Upper lobe of right lung (tissue), 1 donor: ENCODE results near the gene PIH1D1. TPM values are rescaled to one million over a fixed set of nuclear protein-coding genes. Genes with fewer than 3 reads are reported as not detected.

Experiments used
- ATAC-seq: fragments of 200-7000 bp; cut with Tn5 transposase; one replicate; pipeline ENCODE4 v1.9.1; 2020; ENCODE audit warnings: mild to moderate bottlenecking, moderate library complexity
- DNase-seq: peaks from one replicate; pipeline ENCODE4 v3.0.0-alpha.2; 2020
- H3K27ac ChIP-seq: fragments of 200-600 bp; one replicate; pipeline ENCODE4 v1.8.0; 2022
- H3K27me3 ChIP-seq: fragments of 200-600 bp; one replicate; pipeline ENCODE4 v1.8.0; 2022; ENCODE audit warnings: mild to moderate bottlenecking
- H3K36me3 ChIP-seq: fragments of 200-600 bp; one replicate; pipeline ENCODE4 v1.8.0; 2022
- H3K4me1 ChIP-seq: fragments of 200-600 bp; one replicate; pipeline ENCODE4 v1.8.0; 2022
- H3K4me3 ChIP-seq: fragments of 200-600 bp; one replicate; pipeline ENCODE4 v1.8.0; 2022; ENCODE audit warnings: mild to moderate bottlenecking
- H3K9me3 ChIP-seq: fragments of 200-600 bp; one replicate; pipeline ENCODE4 v1.8.0; 2022
- CTCF ChIP-seq: fragments of 200-600 bp; IDR thresholded peaks from one replicate; pipeline ENCODE4 v1.8.0; 2022; ENCODE audit warnings: antibody characterized with exemption
- intact Hi-C: fragments of 100-400 bp; cut with DNase I; formaldehyde crosslinking; loops from one replicate; pipeline ENCODE4 v1.11.0; 2022
- total RNA-seq: library from RNA; stranded (reverse); fragmentation: NEBNext Ultra II Directional; extraction: Animal tissue kit (Norgen Biotek cat#: 25700); gene quantifications from one replicate; pipeline ENCODE4 v1.2.1, GENCODE V29; 2021
- donor health status: DM: no; HTN: yes; CAD: no; lungs with severe emphysema.

PIH1D1 gene
- total RNA-seq, 1 donor from 2014 or later = 64.2 TPM

DNA sequence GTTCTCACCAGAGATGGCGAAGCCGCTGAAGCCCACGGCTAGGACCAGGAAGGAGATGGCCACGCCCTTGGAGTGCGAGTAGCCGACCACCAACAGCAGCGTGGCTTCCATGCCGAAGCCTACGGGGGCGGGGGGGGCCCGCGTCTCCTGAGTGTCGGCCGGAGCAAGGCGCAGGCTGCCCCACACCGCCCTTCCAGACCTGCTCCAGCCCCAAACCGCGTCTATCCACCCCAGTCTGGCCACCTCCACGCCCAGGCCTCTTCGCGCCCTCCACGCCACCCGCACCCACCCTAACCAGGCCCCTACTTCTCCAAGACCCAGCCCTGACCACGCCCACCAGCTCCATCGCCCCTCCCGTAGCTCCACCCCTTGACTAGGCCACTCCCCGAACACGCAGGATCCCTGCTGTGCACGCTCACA is 20.3 kb downstream of the PIH1D1 start:
- no peaks in the 10 kb centered on the region for H3K9me3 ChIP-seq
- DNase-seq (no peak), ATAC-seq (no peak)
- H3K27me3 ChIP-seq = peaks cover 93% of the 10 kb centered on the region
- no peak for TF ChIP-seq CTCF
- H3K27ac ChIP-seq = no peak overlapping the region
- H3K4me1 ChIP-seq = peaks cover 4% of the 10 kb centered on the region
- H3K4me3 ChIP-seq = no peak overlapping the region
- H3K36me3 ChIP-seq = no peaks in the 10 kb centered on the region
- intact Hi-C loops = no loop called here

GRCh38 chr19:49430678-49431329 is 20.8 kb downstream of the PIH1D1 start:
- no peak for DNase-seq
- Histone ChIP-seq H3K4me1 (peaks cover 4% of the 10 kb centered on the region), H3K9me3 (no peaks in the 10 kb centered on the region), H3K27ac (no peak overlapping the region), H3K27me3 (peaks cover 93% of the 10 kb centered on the region), H3K36me3 (no peaks in the 10 kb centered on the region), H3K4me3 (no peak overlapping the region)
- ATAC-seq = peak; percentile 21
- no peak for TF ChIP-seq CTCF
- intact Hi-C loops = no loop called here

DNA sequence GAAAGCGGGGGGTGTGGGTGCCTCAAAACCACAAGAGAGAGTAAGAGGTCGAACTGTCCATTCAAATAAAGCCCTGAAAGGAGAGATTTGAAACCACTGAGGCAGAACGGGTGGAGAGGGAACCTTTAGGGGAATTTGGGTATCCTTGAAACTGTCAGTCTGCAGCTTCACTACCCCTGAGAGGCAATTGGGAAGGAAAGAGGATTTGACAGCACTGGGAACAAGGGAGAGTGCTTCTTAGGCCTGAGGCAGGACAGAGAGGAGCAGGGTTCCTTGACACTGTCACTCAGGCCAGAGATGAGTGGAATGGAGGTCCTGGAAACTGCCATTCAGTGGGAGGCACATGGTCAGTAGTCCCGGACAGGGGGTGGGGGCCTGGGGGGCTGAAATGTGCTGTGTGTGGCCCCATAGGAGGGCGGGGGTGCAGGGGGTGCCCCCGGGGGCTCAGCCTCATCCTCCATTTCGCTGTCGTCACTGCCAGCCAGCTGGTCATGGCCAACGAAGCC is 21.4 kb downstream of the PIH1D1 start:
- H3K36me3 ChIP-seq = no peaks in the 10 kb centered on the region
- no peak overlapping the region for H3K4me3 ChIP-seq
- peaks cover 4% of the 10 kb centered on the region for H3K4me1 ChIP-seq
- no peak overlapping the region for H3K27ac ChIP-seq
- H3K27me3 ChIP-seq = peaks cover 93% of the 10 kb centered on the region
- intact Hi-C loops = no loop called here
- TF ChIP-seq CTCF = no peak
- no peaks in the 10 kb centered on the region for H3K9me3 ChIP-seq
- DNase-seq (no peak), ATAC-seq (no peak)

- no peak overlapping the region for H3K4me3 ChIP-seq
- H3K36me3 ChIP-seq = no peaks in the 10 kb centered on the region
- H3K27me3 ChIP-seq = peaks cover 95% of the 10 kb centered on the region
- intact Hi-C loops = no loop called here
- H3K27ac ChIP-seq = no peak overlapping the region
- TF ChIP-seq CTCF = no peak
- H3K4me1 ChIP-seq = peaks cover 4% of the 10 kb centered on the region
- DNase-seq (no peak), ATAC-seq (no peak)
- H3K9me3 ChIP-seq = no peaks in the 10 kb centered on the region
Measured at GRCh38 chr19:49428547-49429451, 22.8 kb downstream of the PIH1D1 start.

DNA sequence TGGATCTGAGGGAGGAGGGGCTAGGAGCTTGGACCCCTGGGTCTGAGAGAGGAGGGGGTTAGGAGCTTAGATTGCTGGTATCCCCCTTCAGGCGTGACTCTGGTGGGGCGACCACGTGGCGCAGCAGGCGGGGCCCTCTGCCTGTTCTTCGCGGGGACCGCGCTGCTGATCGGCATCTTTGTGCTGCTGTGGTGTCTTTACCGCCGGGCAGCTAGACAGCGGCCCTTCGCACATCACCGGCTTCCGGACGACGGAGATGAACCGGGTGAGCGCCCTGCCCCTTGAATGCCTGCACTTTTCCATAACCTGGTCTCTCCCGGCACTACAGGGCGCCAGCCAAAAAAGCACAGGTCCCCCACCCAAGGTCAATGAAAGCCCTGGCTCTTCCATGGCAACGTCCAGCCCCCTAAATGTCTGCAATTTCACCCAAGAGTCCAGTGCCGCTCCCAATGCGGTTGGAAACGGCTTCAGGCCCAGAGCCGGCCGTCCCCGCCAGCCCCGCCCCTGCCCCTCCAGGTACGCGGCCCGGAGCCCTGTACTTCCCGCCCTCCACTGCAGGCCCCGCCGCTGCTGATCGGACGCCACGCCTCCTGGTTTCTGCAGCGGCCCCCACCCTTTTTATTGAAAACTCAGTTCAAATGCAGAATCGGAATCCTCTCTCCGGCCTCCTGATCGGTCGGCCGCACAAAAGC is 23.6 kb downstream of the PIH1D1 start:
- no peak overlapping the region for H3K4me3 ChIP-seq

More for the DNA sequence above, 23.6 kb downstream of the PIH1D1 start:
- Histone ChIP-seq H3K36me3 (no peaks in the 10 kb centered on the region), H3K27ac (no peak overlapping the region), H3K27me3 (peaks cover 95% of the 10 kb centered on the region), H3K9me3 (no peaks in the 10 kb centered on the region), H3K4me1 (peaks cover 9% of the 10 kb centered on the region)
- intact Hi-C loops = no loop called here
- ATAC-seq = peak; percentile 47
- TF ChIP-seq CTCF = no peak
- no peak for DNase-seq
